Measurements from ENCODE around the gene KRTAP5-8.
"Not testable (repeated sequence)": the region's sequence is repeated elsewhere in the genome, so short reads cannot be mapped to it uniquely, and the experiment has no call there.

KRTAP5-8 gene

GRCh38 chr11:71565263-71565662, 27.4 kb downstream of the KRTAP5-8 start, which contains the start of gene KRTAP5-10:
Gene KRTAP5-10, plus strand, starts transcription at chr11:71565563. Its CDS starts 25 bp downstream, at chr11:71565588.
- no peak for DNase-seq (ENCODE audit: extremely low spot score)
- CTCF ChIA-PET, result interaction anchor here (1.8 kb wide), 1 partner anchor 15 kb away, joined by 7 read pairs; no protein-coding TSS in a partner anchor
- TF ChIP-seq CTCF (IDR thresholded peaks at IDR 0.05; ENCODE audit: control extremely low read depth, extremely low read depth, low read depth, missing control alignments), result no peak
- POLR2A ChIA-PET, result no interaction called here

GRCh38 chr11:71566081-71566620, 28.3 kb downstream of the KRTAP5-8 start:
- no peak for TF ChIP-seq CTCF (IDR thresholded peaks at IDR 0.05; ENCODE audit: control extremely low read depth, extremely low read depth, low read depth, missing control alignments)
- ChIA-PET POLR2A (no interaction called here), CTCF (interaction anchor here (1.8 kb wide), 1 partner anchor 14 kb away, joined by 7 read pairs; no protein-coding TSS in a partner anchor)
- no peak for DNase-seq (ENCODE audit: extremely low spot score)

GRCh38 chr11:71566626-71567599, 29.1 kb downstream of the KRTAP5-8 start:
- DNase-seq (ENCODE audit: extremely low spot score); POLR2A ChIA-PET: not testable (repeated sequence)
- CTCF ChIA-PET, result interaction anchor here (1.8 kb wide), 1 partner anchor 13 kb away, joined by 7 read pairs; no protein-coding TSS in a partner anchor

- POLR2A ChIA-PET; DNase-seq (ENCODE audit: extremely low spot score); CTCF ChIA-PET: not testable (repeated sequence)
Observed at GRCh38 chr11:71567633-71568032, 29.8 kb downstream of the KRTAP5-8 start.

GRCh38 chr11:71568704-71569349, 31.0 kb downstream of the KRTAP5-8 start:
- no peak for TF ChIP-seq CTCF (IDR thresholded peaks at IDR 0.05; ENCODE audit: control extremely low read depth, extremely low read depth, low read depth, missing control alignments)
- DNase-seq (ENCODE audit: extremely low spot score), result no peak
- POLR2A ChIA-PET, result no interaction called here
- CTCF ChIA-PET, result no interaction called here

- DNase-seq (ENCODE audit: extremely low spot score); POLR2A ChIA-PET; CTCF ChIA-PET: not testable (repeated sequence)
Observed at GRCh38 chr11:71571101-71571850, 33.5 kb downstream of the KRTAP5-8 start.

- CTCF ChIA-PET, result interaction anchor here (1.3 to 1.6 kb wide), 2 partner anchors 9 to 65 kb away, joined by 5 to 6 read pairs; no protein-coding TSS in a partner anchor
Observed at GRCh38 chr11:71572811-71573210, 35.0 kb downstream of the KRTAP5-8 start.

More at GRCh38 chr11:71572811-71573210, 35.0 kb downstream of the KRTAP5-8 start:
- POLR2A ChIA-PET, result no interaction called here
- no peak for TF ChIP-seq CTCF (IDR thresholded peaks at IDR 0.05; ENCODE audit: control extremely low read depth, extremely low read depth, low read depth, missing control alignments)
- no peak for DNase-seq (ENCODE audit: extremely low spot score)

Data from GM10248 (cell line).